ENCODE measurements around the gene ROBO1.

GRCh38 chr3:78721771-78722543 is 1045.8 kb downstream of the ROBO1 start:
- TF ChIP-seq CTCF (IDR thresholded peaks at IDR 0.05): no peak
- no peak for TF ChIP-seq EZH2 (IDR thresholded peaks at IDR 0.05)
- TF ChIP-seq EZH2phosphoT487 (IDR thresholded peaks at IDR 0.05): no peak
